HAP-1 (cell line): ENCODE results near the gene SELENOO.

Source experiments
- DNase-seq, 2 experiments: peaks; one replicate each; pipeline ENCODE4 v3.0.0-alpha.2; 2016 to 2020; ENCODE audit warnings: low spot score in 2 of 2
- H3K27me3 ChIP-seq: fragments of 250-450 bp; sonication (Bioruptor Pico); 2 replicates; pipeline ENCODE4 v1.5.1; 2020; ENCODE audit warnings: low read depth, mild to moderate bottlenecking, moderate library complexity
- H3K36me3 ChIP-seq: fragments of 250-450 bp; sonication (Bioruptor Pico); replicated peaks from 2 replicates; pipeline ENCODE4 v1.5.1; 2020; ENCODE audit warnings: mild to moderate bottlenecking
- H3K4me1 ChIP-seq: fragments of 250-450 bp; sonication (Bioruptor Pico); 2 replicates; pipeline ENCODE4 v1.5.1; 2020; ENCODE audit warnings: mild to moderate bottlenecking
- H3K4me3 ChIP-seq: fragments of 250-450 bp; sonication (Bioruptor Pico); 2 replicates; pipeline ENCODE4 v1.5.1; 2020; ENCODE audit warnings: mild to moderate bottlenecking, moderate library complexity
- H3K9me3 ChIP-seq: fragments of 250-450 bp; sonication (Bioruptor Pico); 2 replicates; pipeline ENCODE4 v1.5.1; 2020; ENCODE audit warnings: mild to moderate bottlenecking, moderate library complexity
- in situ Hi-C: fragments of 300-500 bp; cut with MboI; formaldehyde crosslinking; loops from 3 replicates; pipeline ENCODE4 v1.14.3; 2020; ENCODE audit warnings: low sequenced_read_pairs, inconsistent platforms, mixed read lengths

The SELENOO gene

DNA sequence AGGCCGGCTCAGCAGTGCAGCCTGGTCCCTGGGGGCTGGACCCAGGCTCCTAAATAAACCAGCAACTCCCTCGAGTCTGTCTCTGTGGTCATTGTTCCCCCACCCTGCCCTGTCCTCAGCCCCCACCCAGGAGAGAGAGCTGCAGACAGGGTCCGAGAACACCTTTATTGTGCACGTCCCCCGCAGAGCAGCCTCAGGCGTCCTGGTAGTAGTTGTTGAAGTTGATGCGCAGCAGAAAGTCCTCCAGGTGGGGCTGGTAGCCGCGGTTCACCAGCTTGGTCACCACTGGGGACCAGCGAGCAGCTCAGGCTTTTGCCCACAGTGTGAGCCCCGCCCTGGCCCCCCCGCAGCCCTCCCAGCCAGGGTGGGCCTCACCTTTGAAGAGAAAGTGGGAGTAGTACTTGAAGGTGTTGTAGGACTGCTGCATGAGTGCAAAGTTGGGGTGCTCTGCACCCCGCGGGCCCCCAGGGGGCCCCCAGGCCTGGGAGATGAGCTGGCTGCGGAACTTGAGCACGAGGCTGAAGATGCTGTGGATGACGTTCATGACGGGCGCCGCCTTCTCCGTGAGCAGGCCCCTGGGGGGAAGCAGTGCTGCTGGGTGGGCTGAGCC lies 16.8 kb downstream of the SELENOO start:
- Histone ChIP-seq H3K4me1 (no peaks in the 10 kb centered on the region), H3K36me3 (peaks cover 88% of the 10 kb centered on the region), H3K4me3 (no peak overlapping the region), H3K9me3 (no peaks in the 10 kb centered on the region), H3K27me3 (no peaks in the 10 kb centered on the region)
- DNase-seq = no peak
- in situ Hi-C loops = no loop called here

DNA sequence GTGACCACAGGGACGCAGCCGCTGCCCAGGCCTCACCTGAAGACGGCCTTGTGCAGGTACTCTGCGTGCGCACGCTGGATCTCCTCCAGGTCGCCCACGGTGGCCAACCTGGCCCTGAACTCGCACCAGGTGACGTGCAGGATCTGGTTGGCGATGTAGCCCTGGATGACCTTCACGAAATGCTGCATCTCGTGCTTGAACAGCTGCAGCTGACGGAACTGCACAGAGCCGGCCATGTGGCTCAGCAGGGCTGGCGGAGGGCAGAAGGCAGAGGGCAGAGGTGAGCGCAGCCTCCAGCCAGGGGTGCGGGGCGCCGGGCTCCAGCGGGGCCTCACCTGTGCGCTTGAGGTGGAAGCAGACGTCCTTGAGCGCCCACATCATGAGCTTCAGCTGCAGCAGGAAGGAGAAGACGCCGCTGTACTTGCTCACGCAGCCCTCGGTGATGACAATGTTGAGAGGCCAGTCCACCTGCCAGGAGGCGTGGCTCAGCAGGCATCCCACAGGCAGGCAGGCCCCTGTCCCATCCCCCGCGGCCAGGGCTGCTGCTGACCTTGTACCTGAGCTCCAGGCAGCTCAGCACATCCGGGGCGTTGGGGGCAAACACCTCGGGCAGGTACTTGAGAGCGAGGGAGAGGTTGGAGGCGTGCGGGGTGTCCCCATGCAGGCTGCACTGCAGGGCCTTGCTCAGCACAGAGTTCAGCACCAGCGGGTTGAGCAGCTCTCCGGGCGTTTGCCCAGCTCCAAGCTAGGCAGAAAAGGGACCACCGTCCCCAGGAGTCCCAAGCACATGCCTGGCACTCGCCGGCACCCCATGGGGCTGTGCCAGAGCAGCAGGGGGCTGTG lies 17.6 kb downstream of the SELENOO start:
- in situ Hi-C loops = no loop called here

DNA sequence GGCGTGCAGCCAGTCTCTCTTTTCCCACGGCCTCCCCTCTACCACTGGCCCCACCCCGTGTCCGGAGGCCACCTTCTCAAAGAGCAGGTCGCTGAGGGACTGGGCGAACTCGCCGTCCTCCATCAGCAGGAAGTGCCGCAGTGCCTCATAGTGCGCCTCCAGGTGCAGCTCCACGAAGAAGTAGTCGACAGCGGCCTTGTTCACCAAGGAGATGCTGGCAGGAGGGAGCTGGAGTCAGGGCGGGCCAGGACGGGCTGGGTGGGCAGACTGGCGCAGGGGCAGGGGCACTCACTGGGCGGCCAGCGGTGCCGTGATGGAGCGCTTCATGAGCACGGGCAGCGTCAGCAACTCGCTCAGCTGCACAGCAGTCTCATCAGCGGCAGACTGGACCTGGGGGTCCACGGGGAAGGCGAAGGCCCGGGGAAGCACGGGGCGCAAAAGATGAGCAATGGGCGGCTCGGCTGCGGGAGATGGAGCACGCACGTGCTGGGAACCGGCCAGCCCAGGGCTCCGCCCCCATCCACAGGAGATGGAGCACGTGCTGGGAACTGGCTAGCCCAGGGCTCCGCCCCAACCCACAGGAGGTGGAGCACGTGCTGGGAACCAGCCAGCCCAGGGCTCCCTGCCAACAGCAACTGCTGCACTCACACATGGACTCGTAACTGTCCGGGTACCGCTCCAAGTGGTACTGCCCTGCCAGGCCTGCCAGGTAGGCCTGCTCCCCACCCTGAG lies 18.4 kb downstream of the SELENOO start:
- H3K27me3 ChIP-seq = no peaks in the 10 kb centered on the region
- H3K4me3 ChIP-seq = no peak overlapping the region
- peaks cover 85% of the 10 kb centered on the region for H3K36me3 ChIP-seq
- H3K4me1 ChIP-seq = no peaks in the 10 kb centered on the region
- H3K9me3 ChIP-seq = no peaks in the 10 kb centered on the region
- in situ Hi-C loops = no loop called here
- peak; percentile 29 to 71 for DNase-seq

More for the DNA sequence above, 17.6 kb downstream of the SELENOO start:
- no peak overlapping the region for H3K4me3 ChIP-seq
- no peaks in the 10 kb centered on the region for H3K9me3 ChIP-seq
- no peak for DNase-seq
- H3K36me3 ChIP-seq = peaks cover 88% of the 10 kb centered on the region
- no peaks in the 10 kb centered on the region for H3K27me3 ChIP-seq
- H3K4me1 ChIP-seq = no peaks in the 10 kb centered on the region

DNA sequence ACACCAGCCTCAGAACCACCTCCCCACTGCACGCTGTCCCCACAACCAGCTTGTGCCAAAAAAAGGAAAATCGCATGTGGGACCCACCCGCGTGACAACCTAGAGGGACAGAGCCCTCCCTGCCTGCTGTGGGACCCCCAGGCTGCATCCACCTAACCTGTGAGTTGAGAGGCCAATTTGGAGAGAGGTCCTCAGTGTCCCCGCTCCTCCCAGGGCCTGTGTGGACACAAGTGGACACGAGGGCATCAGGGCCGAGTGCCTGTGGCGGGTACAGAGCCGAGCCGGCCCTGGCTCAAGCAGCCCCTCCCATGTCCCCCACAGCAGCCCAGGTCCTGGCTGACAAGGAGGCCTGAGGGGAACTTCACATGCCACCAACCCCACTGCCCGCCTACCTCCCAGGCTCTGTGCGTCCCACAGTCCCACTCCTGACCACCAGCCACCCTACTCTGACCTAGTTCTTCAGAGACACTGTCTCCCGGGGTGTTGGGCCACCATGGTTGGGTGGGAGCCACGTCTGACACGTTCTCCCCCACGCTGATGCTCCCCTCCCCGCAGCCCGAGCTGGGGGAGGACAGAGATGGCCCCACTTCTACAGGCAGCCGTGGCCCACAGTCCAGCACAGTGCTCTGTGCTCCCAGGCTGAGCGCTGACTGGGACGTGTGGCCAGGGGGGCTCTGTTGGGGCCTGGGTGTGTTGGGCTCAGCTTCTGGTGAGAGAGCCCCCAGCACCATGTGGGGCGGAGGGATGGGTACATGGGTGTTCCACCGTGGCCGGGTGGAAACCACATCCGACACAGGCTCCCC lies 19.2 kb downstream of the SELENOO start:
- Histone ChIP-seq H3K9me3 (no peaks in the 10 kb centered on the region), H3K36me3 (peaks cover 81% of the 10 kb centered on the region), H3K27me3 (no peaks in the 10 kb centered on the region), H3K4me1 (no peaks in the 10 kb centered on the region), H3K4me3 (no peak overlapping the region)
- in situ Hi-C loops = no loop called here
- no peak for DNase-seq

DNA sequence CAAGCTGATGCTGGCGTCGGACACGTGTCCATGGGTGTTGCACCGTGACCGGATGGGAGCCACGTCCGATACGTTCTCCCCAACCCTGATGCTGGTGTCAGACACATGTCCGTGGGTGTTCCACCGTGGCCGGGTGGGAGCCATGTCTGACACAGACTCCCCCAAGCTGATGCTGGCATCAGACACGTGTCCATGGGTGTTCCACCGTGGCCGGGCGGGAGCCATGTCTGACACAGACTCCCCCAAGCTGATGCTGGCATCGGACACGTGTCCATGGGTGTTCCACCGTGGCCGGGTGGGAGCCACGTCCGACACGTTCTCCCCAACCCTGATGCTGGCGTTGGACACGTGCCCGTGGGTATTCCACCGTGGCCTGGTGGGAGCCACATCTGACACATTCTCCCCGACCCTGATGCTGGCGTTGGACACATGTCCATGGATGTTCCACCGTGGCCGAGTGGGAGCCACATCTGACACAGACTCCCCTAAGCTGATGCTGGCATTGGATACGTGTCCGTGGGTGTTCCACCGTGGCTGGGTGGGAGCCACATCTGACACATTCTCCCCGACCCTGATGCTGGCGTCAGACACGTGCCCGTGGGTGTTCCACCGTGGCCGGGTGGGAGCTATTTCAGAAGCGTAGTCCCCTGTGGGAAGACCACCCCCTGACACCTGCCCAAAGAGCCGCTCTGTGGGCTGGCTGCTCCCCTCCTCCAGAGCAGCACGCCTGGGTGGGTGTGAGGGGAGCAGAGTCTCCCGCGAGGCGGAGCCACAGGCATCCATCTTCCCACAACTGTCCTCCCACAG lies 20.0 kb downstream of the SELENOO start:
- DNase-seq = no peak
- in situ Hi-C loops = no loop called here
- H3K27me3 ChIP-seq = no peaks in the 10 kb centered on the region
- no peaks in the 10 kb centered on the region for H3K4me1 ChIP-seq
- peaks cover 78% of the 10 kb centered on the region for H3K36me3 ChIP-seq
- no peaks in the 10 kb centered on the region for H3K9me3 ChIP-seq
- H3K4me3 ChIP-seq = no peak overlapping the region

DNA sequence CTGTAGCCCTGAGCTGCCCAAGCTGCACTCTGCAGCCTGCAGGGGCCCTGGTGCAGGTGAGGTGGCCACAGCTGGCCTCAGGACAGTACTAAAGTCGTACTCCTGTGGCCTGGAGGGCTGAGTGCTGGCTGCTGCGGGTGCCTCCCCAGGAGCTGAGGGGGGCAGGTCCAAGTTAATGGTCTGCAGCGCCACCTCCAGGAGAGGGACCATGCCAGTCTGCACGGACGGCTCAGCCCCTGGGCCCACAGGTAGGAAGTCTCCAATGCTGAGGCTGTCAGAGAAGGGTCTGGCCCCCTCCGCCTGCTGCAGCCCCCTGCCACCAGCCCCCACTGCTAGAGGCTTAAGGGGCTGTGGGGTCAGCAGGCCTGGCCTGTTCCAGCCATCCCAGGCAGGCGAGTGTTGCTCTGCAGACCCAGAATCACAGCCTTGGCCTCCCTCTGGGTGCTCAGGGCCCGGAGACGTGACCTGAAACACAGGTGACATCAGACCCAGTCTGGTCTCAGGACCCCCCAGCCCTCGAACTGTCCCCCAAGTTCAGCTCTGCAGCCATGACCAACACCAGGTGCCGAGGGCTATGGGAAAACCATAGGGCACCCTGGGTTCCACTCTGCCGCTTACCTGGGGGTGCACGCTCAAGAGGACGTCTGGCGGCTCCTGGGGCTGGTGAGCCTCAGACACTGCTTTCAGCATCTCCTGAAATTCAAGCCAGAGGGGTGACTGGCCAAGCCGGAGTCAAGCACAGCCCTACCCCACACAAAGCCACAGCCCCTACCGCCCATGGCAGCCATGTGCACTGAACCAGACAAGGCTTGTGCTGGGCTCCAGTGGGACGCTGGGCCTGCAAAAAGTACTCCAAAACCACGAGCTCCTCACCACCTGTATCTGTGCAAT lies 20.8 kb downstream of the SELENOO start:
- Histone ChIP-seq H3K27me3 (no peaks in the 10 kb centered on the region), H3K4me1 (no peaks in the 10 kb centered on the region), H3K9me3 (no peaks in the 10 kb centered on the region), H3K36me3 (peaks cover 73% of the 10 kb centered on the region), H3K4me3 (no peak overlapping the region)
- no peak for DNase-seq
- in situ Hi-C loops = no loop called here

DNA sequence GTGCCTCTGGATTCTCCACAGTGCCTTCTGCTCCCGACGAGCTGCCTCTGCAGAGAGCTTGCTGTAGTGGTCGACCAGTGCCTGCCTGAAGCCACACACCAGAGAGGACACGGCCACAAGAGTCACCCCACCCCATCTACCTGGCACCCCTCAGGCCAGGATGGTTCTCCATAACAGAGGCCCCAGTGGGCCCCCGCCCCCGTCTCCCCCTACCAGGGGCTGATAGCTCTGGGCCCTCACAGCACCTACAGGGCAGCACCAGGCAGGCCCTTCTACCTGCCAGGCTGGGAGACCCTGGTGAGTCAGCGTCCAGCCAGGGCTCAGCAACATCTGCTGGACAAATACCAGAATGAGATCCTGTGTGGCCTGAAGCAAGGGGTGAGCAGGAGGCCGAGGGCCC lies 21.7 kb downstream of the SELENOO start:
- H3K27me3 ChIP-seq = no peaks in the 10 kb centered on the region
- H3K4me3 ChIP-seq = no peak overlapping the region
- DNase-seq = no peak
- H3K4me1 ChIP-seq = no peaks in the 10 kb centered on the region
- in situ Hi-C loops = no loop called here
- peaks cover 64% of the 10 kb centered on the region for H3K36me3 ChIP-seq
- no peaks in the 10 kb centered on the region for H3K9me3 ChIP-seq

DNA sequence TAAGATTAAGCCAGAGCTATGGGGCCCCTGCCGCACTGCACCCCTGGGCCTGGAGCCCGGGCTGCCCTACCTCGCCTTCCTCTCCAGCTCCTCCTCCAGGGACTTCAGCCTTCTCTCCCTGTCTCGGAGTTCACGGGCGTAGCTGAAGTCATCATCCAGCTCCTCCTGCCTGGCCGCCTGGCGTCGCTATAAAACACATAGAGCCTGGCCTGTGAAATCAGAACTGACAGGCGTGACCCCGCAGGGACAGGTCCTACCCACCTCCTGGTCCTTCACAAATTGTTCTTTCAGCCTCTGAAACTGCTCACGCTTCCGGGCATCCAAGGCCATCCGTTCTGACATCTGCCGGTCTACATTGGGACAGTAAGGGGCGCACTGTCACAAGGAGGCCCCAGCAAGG lies 23.3 kb downstream of the SELENOO start:
- DNase-seq = no peak
- Histone ChIP-seq H3K4me1 (no peaks in the 10 kb centered on the region), H3K4me3 (no peak overlapping the region), H3K36me3 (peaks cover 49% of the 10 kb centered on the region), H3K9me3 (no peaks in the 10 kb centered on the region), H3K27me3 (no peaks in the 10 kb centered on the region)
- in situ Hi-C loops = no loop called here

DNA sequence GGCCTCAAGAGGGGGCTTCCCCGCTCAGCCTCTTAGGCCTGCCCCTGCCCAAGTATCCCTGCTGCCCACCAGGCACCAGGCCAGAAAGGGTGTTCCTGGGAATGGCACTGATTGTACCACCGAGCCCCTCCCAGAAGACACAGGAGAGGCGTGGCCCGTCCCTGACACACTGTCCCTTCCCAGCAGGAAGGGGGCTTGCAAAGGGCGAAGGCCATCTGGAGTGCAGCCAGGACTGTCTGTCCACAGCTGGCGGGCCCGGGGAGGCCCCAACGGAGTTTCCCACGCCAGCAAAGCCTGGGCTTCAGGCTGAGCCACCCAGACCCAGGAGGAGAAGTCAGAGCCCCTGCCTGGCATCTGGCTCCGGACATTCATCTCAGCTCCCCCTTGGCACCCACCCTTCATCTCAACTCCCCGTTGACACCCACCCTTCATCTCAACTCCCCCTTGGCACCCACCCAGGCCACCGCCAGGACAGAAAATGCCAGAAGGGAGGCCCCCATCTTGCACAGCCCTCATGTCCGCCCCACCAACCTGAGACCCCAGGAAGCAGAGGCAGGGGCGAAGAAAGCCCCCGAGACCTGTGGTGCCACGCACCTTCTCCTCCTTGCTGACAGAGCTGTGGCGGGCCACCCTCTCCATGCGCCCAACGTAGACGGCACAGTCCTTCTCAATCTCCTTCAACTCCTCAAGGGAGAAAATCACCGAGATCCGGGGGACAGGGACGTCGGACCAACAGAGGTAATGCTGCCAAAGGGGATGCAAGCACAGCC lies 24.6 kb downstream of the SELENOO start:
- Histone ChIP-seq H3K9me3 (no peaks in the 10 kb centered on the region), H3K4me1 (no peaks in the 10 kb centered on the region), H3K27me3 (no peaks in the 10 kb centered on the region), H3K36me3 (peaks cover 45% of the 10 kb centered on the region), H3K4me3 (no peak overlapping the region)
- in situ Hi-C loops = no loop called here
- no peak for DNase-seq

DNA sequence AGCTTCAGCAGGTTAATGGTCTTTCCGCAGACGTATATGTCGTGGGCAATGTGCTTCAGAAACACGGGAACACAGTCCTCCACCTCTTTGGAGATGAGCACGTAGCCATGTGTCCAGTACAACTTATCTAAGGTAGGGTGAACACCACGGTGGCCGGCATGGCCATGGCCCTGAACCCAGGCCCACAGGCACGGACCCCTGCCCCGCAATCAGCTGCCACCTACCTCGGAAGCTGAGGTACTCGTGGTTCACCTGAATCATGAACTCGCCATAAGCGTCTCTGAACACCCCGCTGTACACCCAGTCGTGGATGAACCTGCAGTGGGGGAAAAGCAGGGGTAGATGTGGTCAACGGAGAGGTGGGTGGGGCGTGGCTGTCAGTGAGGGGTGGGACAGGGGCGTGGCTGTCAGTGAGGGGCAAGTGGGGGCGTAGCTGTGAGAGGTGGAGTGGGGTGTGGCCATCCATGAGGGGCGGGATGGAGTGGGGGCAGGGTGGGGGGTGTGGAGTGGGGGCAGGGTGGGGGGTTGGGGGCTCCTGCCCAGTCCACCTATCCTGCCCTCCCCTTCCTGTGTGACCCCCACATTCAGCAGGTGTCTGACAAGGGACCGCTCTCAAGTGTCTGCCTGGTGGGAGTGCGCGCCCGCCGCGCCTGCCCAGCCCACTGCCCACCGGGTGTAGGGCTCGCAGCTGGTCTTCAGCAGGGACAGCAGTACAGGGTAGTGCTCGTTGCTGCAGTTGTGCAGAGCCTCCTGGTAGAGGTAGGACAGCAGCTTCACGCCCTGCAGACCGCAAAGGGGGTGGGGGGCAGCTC lies 25.5 kb downstream of the SELENOO start:
- no peaks in the 10 kb centered on the region for H3K4me1 ChIP-seq
- in situ Hi-C loops = no loop called here
- no peaks in the 10 kb centered on the region for H3K9me3 ChIP-seq
- no peak overlapping the region for H3K4me3 ChIP-seq
- H3K36me3 ChIP-seq = peaks cover 42% of the 10 kb centered on the region
- DNase-seq = no peak
- H3K27me3 ChIP-seq = no peaks in the 10 kb centered on the region

DNA sequence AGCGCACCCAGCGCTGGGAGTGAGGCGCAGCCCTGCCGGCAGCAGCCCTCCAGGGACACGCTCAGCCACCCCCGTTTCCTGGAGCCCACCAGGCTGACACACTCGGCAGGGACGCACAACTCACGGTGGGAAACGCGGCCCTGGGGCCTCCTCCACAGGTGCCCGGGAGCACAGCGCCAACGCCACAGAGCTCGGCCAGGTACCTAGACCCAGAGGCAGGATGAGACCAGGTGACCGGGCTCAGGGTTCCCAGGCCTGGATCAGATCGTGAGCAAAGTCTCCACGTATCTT lies 26.0 kb downstream of the SELENOO start:
- DNase-seq = no peak
- Histone ChIP-seq H3K4me3 (no peak overlapping the region), H3K4me1 (no peaks in the 10 kb centered on the region), H3K36me3 (peaks cover 36% of the 10 kb centered on the region), H3K9me3 (no peaks in the 10 kb centered on the region), H3K27me3 (no peaks in the 10 kb centered on the region)
- in situ Hi-C loops = no loop called here
